RWPE2 (cell line): ENCODE results near the gene CYP2J2.
A peak's percentile ranks its signal among the peaks of the same experiment; 100 is the strongest.

Source experiments
- ATAC-seq: fragments of 200-7000 bp; cut with Tn5 transposase; 3 replicates; pipeline ENCODE4 v1.9.1; 2021; ENCODE audit warnings: low read depth
- DNase-seq: peaks from one replicate; pipeline ENCODE4 v3.0.0-alpha.2; 2020; ENCODE audit warnings: low spot score
- H3K27ac ChIP-seq: fragments of 450-650 bp; 2 replicates; pipeline ENCODE4 v1.5.1; 2017; ENCODE audit warnings: mild to moderate bottlenecking; ENCODE audit not compliant: poor library complexity, severe bottlenecking
- H3K27me3 ChIP-seq: fragments of 250-450 bp; sonication (Bioruptor Pico); 2 replicates; pipeline ENCODE4 v1.5.1; 2021; ENCODE audit warnings: mild to moderate bottlenecking, moderate library complexity; ENCODE audit not compliant: insufficient read depth, poor library complexity, severe bottlenecking
- H3K36me3 ChIP-seq: fragments of 250-450 bp; sonication (Bioruptor Pico); 2 replicates; pipeline ENCODE4 v1.5.1; 2020; ENCODE audit warnings: low read depth, mild to moderate bottlenecking, moderate library complexity
- H3K4me1 ChIP-seq: fragments of 250-450 bp; sonication (Bioruptor Pico); 2 replicates; pipeline ENCODE4 v1.5.1; 2021; ENCODE audit warnings: mild to moderate bottlenecking, moderate library complexity; ENCODE audit not compliant: insufficient read depth, poor library complexity, severe bottlenecking
- H3K4me3 ChIP-seq: fragments of 250-450 bp; sonication (Bioruptor Pico); 2 replicates; pipeline ENCODE4 v1.5.1; 2021; ENCODE audit warnings: mild to moderate bottlenecking, moderate library complexity; ENCODE audit not compliant: severe bottlenecking
- H3K9me3 ChIP-seq: fragments of 250-450 bp; sonication (Bioruptor Pico); 2 replicates; pipeline ENCODE4 v1.5.1; 2021; ENCODE audit warnings: mild to moderate bottlenecking, moderate library complexity; ENCODE audit not compliant: severe bottlenecking
- CTCF ChIP-seq: fragments of 450-650 bp; IDR thresholded peaks from one replicate; pipeline ENCODE4 v1.5.1; 2017; ENCODE audit warnings: mild to moderate bottlenecking, moderate library complexity; ENCODE audit not compliant: poor library complexity, severe bottlenecking

CYP2J2 gene

GRCh38 chr1:59947047-59947938, 20.7 kb upstream of the CYP2J2 start:
- no peak overlapping the region for H3K27ac ChIP-seq
- H3K4me1 ChIP-seq: no peaks in the 10 kb centered on the region
- no peaks in the 10 kb centered on the region for H3K36me3 ChIP-seq
- peak; percentile 93 for TF ChIP-seq CTCF
- H3K9me3 ChIP-seq: no peaks in the 10 kb centered on the region
- no peaks in the 10 kb centered on the region for H3K27me3 ChIP-seq
- ATAC-seq (peak; percentile 86), DNase-seq (no peak)
- no peak overlapping the region for H3K4me3 ChIP-seq

- no peaks in the 10 kb centered on the region for H3K9me3 ChIP-seq
- H3K36me3 ChIP-seq: no peaks in the 10 kb centered on the region
- TF ChIP-seq CTCF: no peak
- DNase-seq (no peak), ATAC-seq (no peak)
- H3K4me1 ChIP-seq: no peaks in the 10 kb centered on the region
- no peak overlapping the region for H3K4me3 ChIP-seq
- H3K27me3 ChIP-seq: no peaks in the 10 kb centered on the region
- H3K27ac ChIP-seq: no peak overlapping the region
Measured at GRCh38 chr1:59945790-59946189, 19.2 kb upstream of the CYP2J2 start.

GRCh38 chr1:59939393-59939792, 12.8 kb upstream of the CYP2J2 start:
- no peak for ATAC-seq
- no peaks in the 10 kb centered on the region for H3K4me1 ChIP-seq
- no peak for TF ChIP-seq CTCF
- DNase-seq: no peak
- no peak overlapping the region for H3K27ac ChIP-seq
- H3K9me3 ChIP-seq: no peaks in the 10 kb centered on the region
- H3K4me3 ChIP-seq: no peak overlapping the region
- H3K36me3 ChIP-seq: no peaks in the 10 kb centered on the region
- H3K27me3 ChIP-seq: no peaks in the 10 kb centered on the region

GRCh38 chr1:59937636-59938210, 11.2 kb upstream of the CYP2J2 start:
- no peak overlapping the region for H3K27ac ChIP-seq
- H3K27me3 ChIP-seq: peaks cover 3% of the 10 kb centered on the region
- DNase-seq (no peak), ATAC-seq (no peak)
- TF ChIP-seq CTCF: no peak
- H3K4me1 ChIP-seq: no peaks in the 10 kb centered on the region
- H3K4me3 ChIP-seq: no peak overlapping the region
- H3K36me3 ChIP-seq: no peaks in the 10 kb centered on the region
- H3K9me3 ChIP-seq: no peaks in the 10 kb centered on the region

- no peaks in the 10 kb centered on the region for H3K36me3 ChIP-seq
- H3K9me3 ChIP-seq: no peaks in the 10 kb centered on the region
- H3K4me3 ChIP-seq: no peak overlapping the region
- no peak for TF ChIP-seq CTCF
- no peak for DNase-seq
- ATAC-seq: no peak
- H3K27me3 ChIP-seq: peaks cover 4% of the 10 kb centered on the region
- H3K27ac ChIP-seq: no peak overlapping the region
- no peaks in the 10 kb centered on the region for H3K4me1 ChIP-seq
Measured at GRCh38 chr1:59936358-59936821, 9.8 kb upstream of the CYP2J2 start.
